Measurements from ENCODE around the gene NR4A1.

NR4A1 gene

GRCh38 chr12:52069327-52070184 lies 18.3 kb downstream of the NR4A1 start, which contains the start of gene ATG101:
ATG101 (plus strand) TSS chr12:52069978; CDS start chr12:52073651, 3,673 bp downstream.
- H3K4me1 ChIP-seq (ENCODE audit: control insufficient read depth, insufficient read depth, low read length): peaks cover 7% of the 10 kb centered on the region
- peak within 1 kb of the TSS; percentile 97 for H3K27ac ChIP-seq (ENCODE audit: insufficient read depth, low read depth, low read length, poor library complexity, severe bottlenecking)
- WGBS, 2 experiments: 1 to 2% methylated on average over 60 of the region's 60 CpGs
- H3K36me3 ChIP-seq (ENCODE audit: control insufficient read depth, insufficient read depth, low read length): peaks cover 6% of the 10 kb centered on the region
- H3K9me3 ChIP-seq (ENCODE audit: control insufficient read depth, low read length): no peaks in the 10 kb centered on the region
- H3K4me3 ChIP-seq (ENCODE audit: insufficient read depth, low read depth, low read length): peak within 1 kb of the TSS; percentile 88
- peaks cover 15% of the 10 kb centered on the region for H3K27me3 ChIP-seq (ENCODE audit: control insufficient read depth, insufficient read depth, low read length, poor library complexity, severe bottlenecking)

DNA sequence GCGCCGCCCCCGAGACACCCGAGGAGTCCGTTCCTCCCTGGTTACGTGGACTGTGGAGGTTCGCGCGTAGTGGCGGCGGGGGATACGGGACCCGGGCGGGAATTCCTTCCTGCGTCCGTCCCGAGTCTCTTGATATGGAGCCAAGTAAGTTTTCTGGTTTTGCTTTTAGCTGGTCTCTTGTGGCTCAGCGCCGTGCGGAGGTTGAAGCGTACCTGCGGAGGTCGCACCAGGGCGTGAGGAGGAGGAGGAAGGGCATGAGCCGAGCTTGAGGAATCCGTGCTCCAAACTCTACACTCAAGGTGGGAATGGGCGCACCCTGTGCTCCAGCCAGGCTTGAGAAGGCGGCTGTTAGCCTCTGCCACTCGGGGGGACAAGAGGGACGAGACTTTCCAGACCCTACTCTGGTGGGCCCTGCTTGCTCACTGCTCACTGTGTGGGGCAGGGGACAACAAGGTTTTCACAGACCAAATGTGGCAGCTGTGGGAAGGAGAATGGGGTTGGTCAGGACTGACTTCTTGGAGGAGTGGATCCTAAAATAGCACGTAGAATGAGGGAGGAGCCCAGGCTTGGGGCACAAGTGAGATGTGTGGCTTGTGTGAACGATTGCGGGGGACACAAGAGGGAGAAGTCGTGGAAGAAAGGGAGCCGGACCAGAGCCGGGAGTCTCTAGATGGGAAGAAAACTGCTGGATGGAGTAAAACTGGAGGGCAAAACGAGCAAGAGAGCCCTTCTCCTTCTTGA lies 19.1 kb downstream of the NR4A1 start:
- peaks cover 9% of the 10 kb centered on the region for H3K27me3 ChIP-seq (ENCODE audit: control insufficient read depth, insufficient read depth, low read length, poor library complexity, severe bottlenecking)
- WGBS, 2 experiments: 6 to 7% methylated on average over 37 of the region's 37 CpGs
- H3K4me1 ChIP-seq (ENCODE audit: control insufficient read depth, insufficient read depth, low read length): peaks cover 7% of the 10 kb centered on the region
- peak overlapping the region; percentile 88 for H3K4me3 ChIP-seq (ENCODE audit: insufficient read depth, low read depth, low read length)
- H3K9me3 ChIP-seq (ENCODE audit: control insufficient read depth, low read length): no peaks in the 10 kb centered on the region
- peaks cover 10% of the 10 kb centered on the region for H3K36me3 ChIP-seq (ENCODE audit: control insufficient read depth, insufficient read depth, low read length)
- no peak overlapping the region for H3K27ac ChIP-seq (ENCODE audit: insufficient read depth, low read depth, low read length, poor library complexity, severe bottlenecking)

DNA sequence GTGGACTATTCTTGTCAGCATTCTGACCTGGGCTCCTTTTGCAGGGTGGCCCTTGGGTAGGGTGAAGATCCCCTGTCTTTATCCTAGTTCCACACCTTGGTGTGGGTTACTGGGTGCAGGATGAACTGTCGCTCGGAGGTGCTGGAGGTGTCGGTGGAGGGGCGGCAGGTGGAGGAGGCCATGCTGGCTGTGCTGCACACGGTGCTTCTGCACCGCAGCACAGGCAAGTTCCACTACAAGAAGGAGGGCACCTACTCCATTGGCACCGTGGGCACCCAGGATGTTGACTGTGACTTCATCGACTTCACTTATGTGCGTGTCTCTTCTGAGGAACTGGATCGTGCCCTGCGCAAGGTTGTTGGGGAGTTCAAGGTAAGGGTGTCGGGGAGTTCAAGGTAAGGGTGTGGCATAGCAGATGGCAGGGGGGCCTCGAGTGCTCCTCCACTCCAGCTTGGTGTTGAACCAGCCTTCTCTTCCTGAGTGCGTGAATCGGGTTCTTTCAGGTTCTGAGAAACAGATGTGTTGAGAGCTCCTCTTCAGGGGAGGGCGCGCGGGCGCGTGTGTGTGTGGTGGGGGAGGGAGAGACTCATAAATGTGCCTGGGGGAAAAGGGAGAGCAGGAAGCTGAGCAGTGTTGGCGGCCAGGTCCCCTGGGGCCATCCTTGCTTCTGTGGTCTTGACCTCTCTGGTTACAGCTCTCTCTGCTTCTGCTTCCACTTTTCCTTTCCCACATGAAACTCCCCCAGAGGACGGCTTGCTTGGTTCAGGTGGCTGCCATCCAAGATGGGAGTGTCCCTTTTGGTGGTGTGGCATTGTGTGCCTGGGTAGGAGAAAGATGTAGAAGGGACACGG lies 22.5 kb downstream of the NR4A1 start:
- 95% methylated on average over 23 of the region's 23 CpGs for WGBS, 2 experiments
- Histone ChIP-seq H3K27ac (ENCODE audit: insufficient read depth, low read depth, low read length, poor library complexity, severe bottlenecking) (no peak overlapping the region), H3K4me3 (ENCODE audit: insufficient read depth, low read depth, low read length) (no peak overlapping the region), H3K9me3 (ENCODE audit: control insufficient read depth, low read length) (no peaks in the 10 kb centered on the region), H3K36me3 (ENCODE audit: control insufficient read depth, insufficient read depth, low read length) (peaks cover 14% of the 10 kb centered on the region), H3K27me3 (ENCODE audit: control insufficient read depth, insufficient read depth, low read length, poor library complexity, severe bottlenecking) (no peaks in the 10 kb centered on the region), H3K4me1 (ENCODE audit: control insufficient read depth, insufficient read depth, low read length) (peaks cover 7% of the 10 kb centered on the region)

GRCh38 chr12:52074971-52075724 lies 23.9 kb downstream of the NR4A1 start:
- H3K4me1 ChIP-seq (ENCODE audit: control insufficient read depth, insufficient read depth, low read length): peaks cover 7% of the 10 kb centered on the region
- peaks cover 14% of the 10 kb centered on the region for H3K36me3 ChIP-seq (ENCODE audit: control insufficient read depth, insufficient read depth, low read length)
- no peak overlapping the region for H3K4me3 ChIP-seq (ENCODE audit: insufficient read depth, low read depth, low read length)
- H3K9me3 ChIP-seq (ENCODE audit: control insufficient read depth, low read length): no peaks in the 10 kb centered on the region
- WGBS, 2 experiments: 94 to 97% methylated on average over 3 of the region's 3 CpGs
- no peak overlapping the region for H3K27ac ChIP-seq (ENCODE audit: insufficient read depth, low read depth, low read length, poor library complexity, severe bottlenecking)
- H3K27me3 ChIP-seq (ENCODE audit: control insufficient read depth, insufficient read depth, low read length, poor library complexity, severe bottlenecking): no peaks in the 10 kb centered on the region

DNA sequence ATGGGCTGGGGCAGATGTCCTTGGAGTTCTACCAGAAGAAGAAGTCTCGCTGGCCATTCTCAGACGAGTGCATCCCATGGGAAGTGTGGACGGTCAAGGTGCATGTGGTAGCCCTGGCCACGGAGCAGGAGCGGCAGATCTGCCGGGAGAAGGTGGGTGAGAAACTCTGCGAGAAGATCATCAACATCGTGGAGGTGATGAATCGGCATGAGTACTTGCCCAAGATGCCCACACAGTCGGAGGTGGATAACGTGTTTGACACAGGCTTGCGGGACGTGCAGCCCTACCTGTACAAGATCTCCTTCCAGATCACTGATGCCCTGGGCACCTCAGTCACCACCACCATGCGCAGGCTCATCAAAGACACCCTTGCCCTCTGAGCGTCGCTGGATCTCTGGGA lies 25.6 kb downstream of the NR4A1 start:
- Histone ChIP-seq H3K4me3 (ENCODE audit: insufficient read depth, low read depth, low read length) (no peak overlapping the region), H3K27ac (ENCODE audit: insufficient read depth, low read depth, low read length, poor library complexity, severe bottlenecking) (no peak overlapping the region), H3K4me1 (ENCODE audit: control insufficient read depth, insufficient read depth, low read length) (peaks cover 14% of the 10 kb centered on the region), H3K27me3 (ENCODE audit: control insufficient read depth, insufficient read depth, low read length, poor library complexity, severe bottlenecking) (no peaks in the 10 kb centered on the region), H3K36me3 (ENCODE audit: control insufficient read depth, insufficient read depth, low read length) (peaks cover 14% of the 10 kb centered on the region), H3K9me3 (ENCODE audit: control insufficient read depth, low read length) (no peaks in the 10 kb centered on the region)
- 97% methylated on average over 16 of the region's 16 CpGs for WGBS, 2 experiments

DNA sequence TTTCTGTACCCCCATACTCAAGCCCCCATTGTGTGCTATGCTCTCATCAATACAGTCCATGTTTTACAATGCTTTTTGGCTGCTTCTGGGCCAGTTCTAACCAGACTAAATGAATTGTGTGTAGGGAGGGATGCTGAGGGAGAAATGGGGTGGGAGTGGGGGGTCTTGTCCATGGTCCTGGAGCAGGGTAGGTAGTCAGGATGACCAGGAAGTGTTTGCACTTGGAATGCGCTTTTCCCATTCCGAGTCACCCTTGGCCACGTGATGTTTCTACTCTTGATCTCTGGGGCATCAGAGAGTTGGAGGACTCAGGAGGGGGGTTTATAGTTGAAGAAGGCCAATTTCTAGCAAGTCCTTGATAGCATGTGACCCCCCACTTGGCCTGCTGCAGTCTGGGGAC lies 27.0 kb downstream of the NR4A1 start:
- Histone ChIP-seq H3K27me3 (ENCODE audit: control insufficient read depth, insufficient read depth, low read length, poor library complexity, severe bottlenecking) (no peaks in the 10 kb centered on the region), H3K9me3 (ENCODE audit: control insufficient read depth, low read length) (no peaks in the 10 kb centered on the region), H3K4me3 (ENCODE audit: insufficient read depth, low read depth, low read length) (no peak overlapping the region), H3K27ac (ENCODE audit: insufficient read depth, low read depth, low read length, poor library complexity, severe bottlenecking) (no peak overlapping the region), H3K4me1 (ENCODE audit: control insufficient read depth, insufficient read depth, low read length) (peaks cover 23% of the 10 kb centered on the region), H3K36me3 (ENCODE audit: control insufficient read depth, insufficient read depth, low read length) (peaks cover 12% of the 10 kb centered on the region)
- 93 to 96% methylated on average over 3 of the region's 3 CpGs for WGBS, 2 experiments

- Histone ChIP-seq H3K36me3 (ENCODE audit: control insufficient read depth, insufficient read depth, low read length) (peaks cover 8% of the 10 kb centered on the region), H3K4me3 (ENCODE audit: insufficient read depth, low read depth, low read length) (no peak within 1 kb of the TSS), H3K9me3 (ENCODE audit: control insufficient read depth, low read length) (no peaks in the 10 kb centered on the region), H3K27ac (ENCODE audit: insufficient read depth, low read depth, low read length, poor library complexity, severe bottlenecking) (no peak within 1 kb of the TSS), H3K4me1 (ENCODE audit: control insufficient read depth, insufficient read depth, low read length) (peaks cover 23% of the 10 kb centered on the region), H3K27me3 (ENCODE audit: control insufficient read depth, insufficient read depth, low read length, poor library complexity, severe bottlenecking) (no peaks in the 10 kb centered on the region)
- 95% methylated on average over 87 of the region's 87 CpGs for WGBS, 2 experiments
Measured at GRCh38 chr12:52079576-52080402, 28.5 kb downstream of the NR4A1 start, which contains the start of gene SMIM41. SMIM41 (plus strand) TSS chr12:52079704; CDS start chr12:52079780, 76 bp downstream.

DNA sequence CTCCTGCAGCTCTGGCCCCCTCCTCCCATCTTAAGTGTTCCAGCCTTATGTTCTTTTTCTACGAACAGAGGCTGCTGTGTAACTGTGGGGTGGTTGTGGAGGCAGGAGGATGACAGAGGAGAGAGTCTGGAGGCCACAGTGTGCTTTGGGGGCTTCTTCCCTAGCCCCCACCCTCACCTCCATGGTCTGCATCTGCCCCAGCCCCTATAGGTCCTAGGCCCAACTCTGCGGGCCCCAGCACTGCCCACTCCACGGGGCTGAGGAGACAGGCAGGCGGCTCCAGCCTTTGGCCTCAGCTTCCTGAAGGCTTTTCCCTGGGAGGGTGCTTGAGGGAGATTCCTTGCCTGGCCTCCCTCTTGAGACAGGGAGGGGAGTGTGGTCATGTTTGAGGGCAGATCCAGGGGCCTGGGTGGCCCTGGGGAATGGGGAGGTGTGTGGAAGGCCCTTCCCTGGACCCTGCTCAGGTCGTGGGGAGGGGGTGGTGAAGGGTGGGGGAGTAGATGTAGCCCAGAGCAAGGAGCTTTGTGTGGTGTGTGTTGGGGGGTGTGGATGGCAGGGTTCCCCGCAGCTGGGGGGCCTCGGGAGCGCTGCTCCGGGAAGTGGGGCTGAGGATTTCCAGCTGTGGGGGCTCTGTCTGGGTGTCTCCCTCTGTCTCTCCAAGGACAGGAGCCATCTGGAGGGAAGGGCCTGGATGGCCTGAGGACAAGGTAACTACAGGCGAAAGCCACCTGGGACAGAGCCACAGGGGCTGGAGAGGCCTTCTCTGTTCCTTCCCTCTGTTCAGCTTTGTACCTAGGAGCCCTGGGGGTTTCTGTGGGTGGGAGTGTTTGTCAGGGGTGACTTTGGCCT lies 29.4 kb downstream of the NR4A1 start:
- no peak overlapping the region for H3K27ac ChIP-seq (ENCODE audit: insufficient read depth, low read depth, low read length, poor library complexity, severe bottlenecking)
- 90 to 92% methylated on average over 9 to 10 of the region's 10 CpGs for WGBS, 2 experiments
- no peak overlapping the region for H3K4me3 ChIP-seq (ENCODE audit: insufficient read depth, low read depth, low read length)
- peaks cover 23% of the 10 kb centered on the region for H3K4me1 ChIP-seq (ENCODE audit: control insufficient read depth, insufficient read depth, low read length)
- no peaks in the 10 kb centered on the region for H3K9me3 ChIP-seq (ENCODE audit: control insufficient read depth, low read length)
- H3K36me3 ChIP-seq (ENCODE audit: control insufficient read depth, insufficient read depth, low read length): peaks cover 4% of the 10 kb centered on the region
- no peaks in the 10 kb centered on the region for H3K27me3 ChIP-seq (ENCODE audit: control insufficient read depth, insufficient read depth, low read length, poor library complexity, severe bottlenecking)

All from ectodermal cell (in vitro differentiated cells).